ENCODE results near the gene ZNF692.

- no peak for TF ChIP-seq POLR2A (IDR thresholded peaks at IDR 0.05)
- TF ChIP-seq CTCF (IDR thresholded peaks at IDR 0.05): no peak
- no peak for TF ChIP-seq POLR2AphosphoS5 (IDR thresholded peaks at IDR 0.05)
Measured at GRCh38 chr1:248843687-248844086, 15.2 kb downstream of the ZNF692 start.

Measured in prostate gland (tissue), 2 donors.